Keratinocyte (primary cell): ENCODE results near the gene HMX3. TPM values are rescaled to one million over a fixed set of nuclear protein-coding genes. Genes with fewer than 3 reads are reported as not detected.

Experiments used
- DNase-seq: peaks from one replicate; pipeline ENCODE4 v3.0.0-alpha.2; 2011; ENCODE audit warnings: low read depth, missing footprints, low spot score
- FAIRE-seq: peaks from 2 replicates; lab custom pipeline; 2011; peaks lifted over from hg19 to GRCh38; lab: Jason Lieb, UNC
- H2AFZ ChIP-seq: 2 replicates; pipeline ENCODE4 v1.6.0; 2012; ENCODE audit warnings: low read length, control low read depth, inconsistent platforms; ENCODE audit not compliant: control insufficient read depth
- H3K27ac ChIP-seq: 2 replicates; pipeline ENCODE4 v1.5.1; 2011; ENCODE audit warnings: low read length; ENCODE audit not compliant: control insufficient read depth, insufficient read depth
- H3K27me3 ChIP-seq: 3 replicates; pipeline ENCODE4 v1.6.0; 2011; ENCODE audit warnings: low read length; ENCODE audit not compliant: control insufficient read depth, insufficient read depth; ENCODE audit errors: extremely low read depth
- H3K36me3 ChIP-seq, 2 experiments: 2 replicates in 1 of 2; 3 replicates in 1 of 2; pipeline ENCODE4 v1.5.1; 2011; ENCODE audit warnings: low read length in 2 of 2, mild to moderate bottlenecking in 1 of 2; ENCODE audit not compliant: control insufficient read depth in 2 of 2, insufficient read depth in 2 of 2; ENCODE audit errors: extremely low read depth in 1 of 2
- H3K4me1 ChIP-seq: 3 replicates; pipeline ENCODE4 v1.5.1; 2011; ENCODE audit warnings: low read length; ENCODE audit not compliant: control insufficient read depth, insufficient read depth; ENCODE audit errors: extremely low read depth
- H3K4me2 ChIP-seq: 3 replicates; pipeline ENCODE4 v1.6.0; 2011; ENCODE audit warnings: low read depth, low read length; ENCODE audit not compliant: control insufficient read depth, insufficient read depth; ENCODE audit errors: extremely low read depth
- H3K4me3 ChIP-seq, 3 experiments: fragments of 200-600 bp in 1 of 3; sonication (generic) in 1 of 3; 2 replicates in 2 of 3; 3 replicates in 1 of 3; pipeline ENCODE4 v1.5.1; 2011 to 2016; ENCODE audit warnings: low read length in 3 of 3, mild to moderate bottlenecking in 3 of 3, control low read depth in 2 of 3, inconsistent platforms in 1 of 3, low read depth in 1 of 3, mixed read lengths in 1 of 3, mixed run types in 1 of 3, moderate library complexity in 1 of 3; ENCODE audit not compliant: control insufficient read depth in 2 of 3, insufficient read depth in 2 of 3; ENCODE audit errors: extremely low read depth in 1 of 3
- H3K79me2 ChIP-seq: 2 replicates; pipeline ENCODE4 v1.6.0; 2012; ENCODE audit warnings: low read length; ENCODE audit not compliant: control insufficient read depth, insufficient read depth
- H3K9ac ChIP-seq: 3 replicates; pipeline ENCODE4 v1.6.0; 2011; ENCODE audit warnings: low read length; ENCODE audit not compliant: control insufficient read depth, insufficient read depth; ENCODE audit errors: extremely low read depth
- H3K9me1 ChIP-seq: 3 replicates; pipeline ENCODE4 v1.6.0; 2011; ENCODE audit warnings: low read length; ENCODE audit not compliant: control insufficient read depth, insufficient read depth; ENCODE audit errors: extremely low read depth
- H3K9me3 ChIP-seq: 2 replicates; pipeline ENCODE4 v1.5.1; 2012; ENCODE audit warnings: low read depth, low read length; ENCODE audit not compliant: control insufficient read depth
- H4K20me1 ChIP-seq: 3 replicates; pipeline ENCODE4 v1.6.0; 2011; ENCODE audit warnings: low read length; ENCODE audit not compliant: control insufficient read depth, insufficient read depth; ENCODE audit errors: extremely low read depth
- EZH2 ChIP-seq: IDR thresholded peaks from one replicate; pipeline ENCODE4 v1.6.1; 2012; ENCODE audit warnings: inconsistent platforms, mild to moderate bottlenecking, low read length, moderate library complexity
- dilution Hi-C: fragments of 300-500 bp; cut with MboI; formaldehyde crosslinking; loops from one replicate; pipeline ENCODE4 v1.7.0; 2020; ENCODE audit warnings: low sequenced_read_pairs; ENCODE audit not compliant: extremely low pct_ligation_motif_present
- polyA plus RNA-seq, 5 experiments: library from polyadenylated mRNA; depleted of rRNA in 3 of 5; stranded (reverse) in 3 of 5; stranded (forward) in 1 of 5; unstranded in 1 of 5; fragments of >200 nt; gene quantifications; 1 replicate in 1 of 5; 2 replicates in 3 of 5; 3 replicates in 1 of 5; pipeline versions ENCODE4 v1.2.1 to v1.2.3, GENCODE V29; 2011 to 2012; ENCODE audit warnings: missing spikeins in 2 of 5, low read depth in 1 of 5, low replicate concordance in 1 of 5
- TF ChIP-seq, protein P1 (sequence below), 3 experiments: IDR thresholded peaks in 1 of 3; conservative IDR thresholded peaks in 1 of 3; optimal IDR thresholded peaks in 1 of 3; 2 replicates in 2 of 3; 3 replicates in 1 of 3; pipeline versions ENCODE3 to v1.5.1; 2011; ENCODE audit warnings: low read length in 3 of 3, mild to moderate bottlenecking in 3 of 3, moderate library complexity in 2 of 3, control low read depth in 1 of 3, inconsistent platforms in 1 of 3; ENCODE audit not compliant: insufficient read depth in 2 of 3; ENCODE audit errors: extremely low read depth in 1 of 3

HMX3 gene
- polyA plus RNA-seq, 1 donor (not counting 4 experiments of a cell fraction or from before 2014, with no cell fraction given): not detected

DNA sequence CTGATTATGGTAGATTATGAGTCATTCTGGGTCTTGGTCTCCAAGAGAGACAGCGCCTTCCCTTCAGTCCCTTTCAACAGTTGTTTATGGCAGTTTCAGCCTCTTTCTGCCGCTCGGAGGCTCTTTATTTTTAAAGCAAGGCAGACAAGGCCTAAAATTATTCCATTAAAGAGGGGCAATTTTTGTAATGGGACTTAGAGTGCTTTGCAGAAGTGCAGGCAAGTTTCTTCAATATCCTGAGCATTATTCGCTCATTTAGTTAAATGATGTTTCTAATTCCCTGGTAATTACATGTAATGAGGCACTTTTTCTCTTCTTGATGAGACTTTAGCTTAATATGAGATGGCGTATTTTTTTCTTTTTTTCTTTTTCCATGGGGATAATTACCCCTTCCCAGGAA, 52.0 kb downstream of the HMX3 start:
- Histone ChIP-seq H4K20me1 (no peaks in the 10 kb centered on the region), H3K9ac (no peak overlapping the region), H2AFZ (no peak overlapping the region), H3K9me3 (no peaks in the 10 kb centered on the region), H3K9me1 (no peaks in the 10 kb centered on the region), H3K4me2 (no peak overlapping the region), H3K36me3 (peaks cover 0 to 5% of the 10 kb centered on the region in 2 experiments), H3K4me3 (no peak overlapping the region), H3K4me1 (no peaks in the 10 kb centered on the region), H3K27me3 (no peaks in the 10 kb centered on the region), H3K79me2 (no peaks in the 10 kb centered on the region), H3K27ac (no peak overlapping the region)
- dilution Hi-C loops: no loop called here
- FAIRE-seq (no peak), DNase-seq (no peak)
- TF ChIP-seq EZH2: no peak
- TF ChIP-seq, protein P1, sequence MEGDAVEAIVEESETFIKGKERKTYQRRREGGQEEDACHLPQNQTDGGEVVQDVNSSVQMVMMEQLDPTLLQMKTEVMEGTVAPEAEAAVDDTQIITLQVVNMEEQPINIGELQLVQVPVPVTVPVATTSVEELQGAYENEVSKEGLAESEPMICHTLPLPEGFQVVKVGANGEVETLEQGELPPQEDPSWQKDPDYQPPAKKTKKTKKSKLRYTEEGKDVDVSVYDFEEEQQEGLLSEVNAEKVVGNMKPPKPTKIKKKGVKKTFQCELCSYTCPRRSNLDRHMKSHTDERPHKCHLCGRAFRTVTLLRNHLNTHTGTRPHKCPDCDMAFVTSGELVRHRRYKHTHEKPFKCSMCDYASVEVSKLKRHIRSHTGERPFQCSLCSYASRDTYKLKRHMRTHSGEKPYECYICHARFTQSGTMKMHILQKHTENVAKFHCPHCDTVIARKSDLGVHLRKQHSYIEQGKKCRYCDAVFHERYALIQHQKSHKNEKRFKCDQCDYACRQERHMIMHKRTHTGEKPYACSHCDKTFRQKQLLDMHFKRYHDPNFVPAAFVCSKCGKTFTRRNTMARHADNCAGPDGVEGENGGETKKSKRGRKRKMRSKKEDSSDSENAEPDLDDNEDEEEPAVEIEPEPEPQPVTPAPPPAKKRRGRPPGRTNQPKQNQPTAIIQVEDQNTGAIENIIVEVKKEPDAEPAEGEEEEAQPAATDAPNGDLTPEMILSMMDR (optimal IDR thresholded peaks at IDR 0.05 in 1 of 3, IDR thresholded peaks at IDR 0.05 in 1 of 3, conservative IDR thresholded peaks at IDR 0.05 in 1 of 3; ENCODE audit: extremely low read depth in 1 of 3, insufficient read depth in 2 of 3, low read length in 3 of 3): no peak

Other genes with a start within 250 kb of the HMX3 start
- gene FAM24A, start 225.4 kb upstream of the HMX3 start, polyA plus RNA-seq: not detected in 3 replicates
- gene C10orf88, start 181.7 kb upstream of the HMX3 start, polyA plus RNA-seq: 4.5 to 8.4 TPM (median 5.2 TPM) in 3 replicates
- 4.1 to 5.6 TPM (median 4.2 TPM) in 3 replicates for gene PSTK, start 155.6 kb upstream of the HMX3 start, polyA plus RNA-seq
- gene IKZF5, start 127.2 kb upstream of the HMX3 start, polyA plus RNA-seq: 4.6 to 6.5 TPM (median 6.0 TPM) in 3 replicates
- gene ACADSB, start 127.0 kb upstream of the HMX3 start, polyA plus RNA-seq: 5.0 to 10.1 TPM (median 6.0 TPM) in 3 replicates
- gene HMX2, start 12.2 kb downstream of the HMX3 start, polyA plus RNA-seq: not detected in 3 replicates
- gene BUB3, start 18.4 kb downstream of the HMX3 start, polyA plus RNA-seq: 140 to 171 TPM (median 162 TPM) in 3 replicates